ENCODE results near the gene ORM1.

DNA sequence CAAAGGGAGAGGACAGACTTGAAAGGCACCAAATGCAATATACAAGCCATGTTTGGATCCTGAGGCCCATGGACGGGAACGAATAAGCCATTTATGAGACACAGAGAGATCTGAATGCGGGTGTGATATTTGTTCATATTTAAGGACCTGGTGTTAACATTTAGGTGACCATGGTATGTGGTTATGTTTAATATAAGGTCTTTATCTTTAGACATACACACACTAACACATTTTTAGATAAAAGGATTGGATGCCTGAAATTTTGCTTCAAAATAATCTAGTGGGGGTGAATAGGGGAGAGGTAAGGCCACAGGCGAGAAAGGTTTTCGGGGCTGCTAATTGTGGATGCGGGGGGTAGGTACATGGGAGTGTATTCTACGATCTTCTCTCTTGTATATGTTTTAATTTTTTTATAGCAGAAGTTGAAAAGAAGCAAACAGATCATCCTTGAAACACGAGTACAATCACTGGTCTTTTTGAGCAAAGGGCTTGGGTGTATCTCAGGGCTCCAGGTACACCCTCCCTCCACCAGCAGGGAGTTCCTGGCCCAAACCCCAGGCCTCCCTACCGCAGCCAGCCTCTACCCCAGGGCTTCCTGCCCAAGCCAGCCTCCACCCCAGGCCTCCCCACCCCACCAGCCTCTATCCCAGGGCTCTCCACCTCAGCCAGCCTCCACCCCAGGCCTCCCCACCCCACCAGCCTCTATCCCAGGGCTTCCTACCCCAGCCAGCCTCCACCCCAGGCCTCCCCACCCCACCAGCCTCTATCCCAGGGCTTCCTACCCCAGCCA, 52.7 kb downstream of the ORM1 start:
- TF ChIP-seq, protein P1, sequence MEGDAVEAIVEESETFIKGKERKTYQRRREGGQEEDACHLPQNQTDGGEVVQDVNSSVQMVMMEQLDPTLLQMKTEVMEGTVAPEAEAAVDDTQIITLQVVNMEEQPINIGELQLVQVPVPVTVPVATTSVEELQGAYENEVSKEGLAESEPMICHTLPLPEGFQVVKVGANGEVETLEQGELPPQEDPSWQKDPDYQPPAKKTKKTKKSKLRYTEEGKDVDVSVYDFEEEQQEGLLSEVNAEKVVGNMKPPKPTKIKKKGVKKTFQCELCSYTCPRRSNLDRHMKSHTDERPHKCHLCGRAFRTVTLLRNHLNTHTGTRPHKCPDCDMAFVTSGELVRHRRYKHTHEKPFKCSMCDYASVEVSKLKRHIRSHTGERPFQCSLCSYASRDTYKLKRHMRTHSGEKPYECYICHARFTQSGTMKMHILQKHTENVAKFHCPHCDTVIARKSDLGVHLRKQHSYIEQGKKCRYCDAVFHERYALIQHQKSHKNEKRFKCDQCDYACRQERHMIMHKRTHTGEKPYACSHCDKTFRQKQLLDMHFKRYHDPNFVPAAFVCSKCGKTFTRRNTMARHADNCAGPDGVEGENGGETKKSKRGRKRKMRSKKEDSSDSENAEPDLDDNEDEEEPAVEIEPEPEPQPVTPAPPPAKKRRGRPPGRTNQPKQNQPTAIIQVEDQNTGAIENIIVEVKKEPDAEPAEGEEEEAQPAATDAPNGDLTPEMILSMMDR (IDR thresholded peaks at IDR 0.05; ENCODE audit: low read length) = no peak
- no peak for TF ChIP-seq EZH2 (IDR thresholded peaks at IDR 0.05; ENCODE audit: borderline replicate concordance, low read length)

Data from OCI-LY1 (cell line).